HepG2 (cell line): ENCODE measurements around the gene ZMYND10. TPM values are rescaled to one million over a fixed set of nuclear protein-coding genes. Genes with fewer than 3 reads are reported as not detected.

ENCODE experiments used
- ATAC-seq: fragments of 200-7000 bp; cut with Tn5 transposase; 3 replicates; pipeline ENCODE4 v1.9.1; 2020; ENCODE audit warnings: mild to moderate bottlenecking, moderate library complexity
- BruUV-seq: library from RNA; stranded (reverse); fragments of 400-500 nt; replicated peaks from 2 replicates; lab custom pipeline; 2021; lab: Mats Ljungman, UMichigan
- CTCF ChIA-PET: fragments of 300-600 bp; formaldehyde crosslinking; extraction: SDS; loops from one replicate; lab custom pipeline; 2021; ENCODE audit warnings: low total read pairs, inconsistent platforms, low intra/inter-chr PET ratio; lab: Yijun Ruan, JAX
- POLR2A ChIA-PET: fragments of 350-600 bp; sonication (Branson Sonifier 250); formaldehyde crosslinking; loops from one replicate; lab custom pipeline; 2020; ENCODE audit warnings: antibody characterized with exemption, inconsistent platforms; lab: Yijun Ruan, JAX
- DNase-seq: peaks from one replicate; pipeline ENCODE4 v3.0.0-alpha.2; 2015; ENCODE audit warnings: low spot score
- FAIRE-seq: peaks from 3 replicates; lab custom pipeline; 2011; peaks lifted over from hg19 to GRCh38; lab: Jason Lieb, UNC
- H2AFZ ChIP-seq: one replicate; pipeline ENCODE4 v1.6.1; 2011; ENCODE audit warnings: low read length, inconsistent platforms
- H3K27ac ChIP-seq: fragments of 300-600 bp; 3 replicates; pipeline ENCODE4 v1.8.0; 2011; ENCODE audit warnings: mixed run types, mild to moderate bottlenecking, mixed read lengths, low read length, inconsistent platforms; ENCODE audit not compliant: insufficient read depth; ENCODE audit errors: extremely low read length
- H3K27me3 ChIP-seq, 2 experiments: fragments of 200-600 bp in 1 of 2; 2 replicates in 1 of 2; 3 replicates in 1 of 2; pipeline versions ENCODE4 v1.6.0 to v1.8.0; 2011; ENCODE audit warnings: low read length in 2 of 2, mild to moderate bottlenecking in 2 of 2, moderate library complexity in 2 of 2, inconsistent platforms in 1 of 2; ENCODE audit not compliant: insufficient read depth in 2 of 2, control insufficient read depth in 1 of 2
- H3K36me3 ChIP-seq, 2 experiments: fragments of 200-600 bp in 1 of 2; replicated peaks in 1 of 2; 2 replicates in 1 of 2; 3 replicates in 1 of 2; pipeline versions ENCODE4 v1.5.1 to v1.8.0; 2011; ENCODE audit warnings: low read length in 2 of 2, inconsistent platforms in 1 of 2; ENCODE audit not compliant: insufficient read depth in 2 of 2, control insufficient read depth in 1 of 2
- H3K4me1 ChIP-seq: 2 replicates; pipeline ENCODE4 v1.5.1; 2012; ENCODE audit warnings: low read length, inconsistent platforms; ENCODE audit not compliant: insufficient read depth
- H3K4me2 ChIP-seq: 2 replicates; pipeline ENCODE4 v1.6.0; 2011; ENCODE audit warnings: low read depth, low read length, inconsistent platforms
- H3K4me3 ChIP-seq, 3 experiments: fragments of 200-600 bp in 1 of 3; sonication (generic), shearing (Covaris generic) in 1 of 3; replicated peaks in 1 of 3; 2 replicates each; pipeline ENCODE4 v1.5.1; 2011 to 2016; ENCODE audit warnings: low read length in 3 of 3, inconsistent platforms in 2 of 3, low read depth in 2 of 3, mild to moderate bottlenecking in 2 of 3, control low read depth in 1 of 3, mixed read lengths in 1 of 3; ENCODE audit not compliant: insufficient read depth in 1 of 3
- H3K79me2 ChIP-seq: one replicate; pipeline ENCODE4 v1.6.1; 2011; ENCODE audit warnings: low read length, inconsistent platforms; ENCODE audit not compliant: insufficient read depth
- H3K9ac ChIP-seq: 2 replicates; pipeline ENCODE4 v1.6.0; 2011; ENCODE audit warnings: mild to moderate bottlenecking, low read depth, low read length, inconsistent platforms; ENCODE audit not compliant: insufficient read depth
- H3K9me3 ChIP-seq: 2 replicates; pipeline ENCODE4 v1.5.1; 2012; ENCODE audit warnings: mild to moderate bottlenecking, low read length
- H4K20me1 ChIP-seq: 2 replicates; pipeline ENCODE4 v1.6.0; 2011; ENCODE audit warnings: inconsistent platforms, mild to moderate bottlenecking, low read length, moderate library complexity; ENCODE audit not compliant: insufficient read depth
- ATF7 ChIP-seq, 2 experiments: fragments of 450-650 bp in 1 of 2; sonication (generic) in 1 of 2; formaldehyde crosslinking in 1 of 2; IDR thresholded peaks; 2 replicates each; pipeline versions ENCODE4 v1.4.0 to v1.6.1; 2016 to 2020; ENCODE audit warnings: antibody characterized with exemption in 1 of 2, mild to moderate bottlenecking in 1 of 2, missing genetic modification reagents in 1 of 2
- BCL3 ChIP-seq: sonication (generic); formaldehyde crosslinking; IDR thresholded peaks from 2 replicates; pipeline ENCODE4 v1.5.1; 2020; ENCODE audit warnings: mild to moderate bottlenecking, missing genetic modification reagents, moderate library complexity
- BCLAF1 ChIP-seq: fragments of 450-650 bp; IDR thresholded peaks from 2 replicates; pipeline ENCODE4 v1.6.1; 2017; ENCODE audit warnings: mild to moderate bottlenecking
- ZMYM3 ChIP-seq: sonication (generic); formaldehyde crosslinking; IDR thresholded peaks from 2 replicates; pipeline ENCODE4 v1.5.1; 2020; ENCODE audit warnings: mild to moderate bottlenecking, missing genetic modification reagents
- WGBS: methylation state at CpG from one replicate; pipeline ENCODE4 v1.1.6; 2017; ENCODE audit warnings: low lambda C conversion rate; 5-methylcytosine and 5-hydroxymethylcytosine counted together
- in situ Hi-C: cut with HindIII; loops from 2 replicates; pipeline ENCODE4 v1.10.0; 2017; ENCODE audit warnings: low pct_unique_long_range_greater_than_20kb; ENCODE audit not compliant: extremely low pct_ligation_motif_present
- intact Hi-C: fragments of 100-400 bp; cut with micrococcal nuclease; formaldehyde crosslinking; loops from one replicate; pipeline ENCODE4 v1.10.0; 2022; ENCODE audit not compliant: unreplicated experiment
- polyA plus RNA-seq, 8 experiments: library from polyadenylated mRNA; depleted of rRNA in 3 of 8; stranded (reverse) in 7 of 8; unstranded in 1 of 8; fragments of >200 nt; fragmentation: Illumina TruSeq in 4 of 8; extraction: Trizol in 4 of 8; gene quantifications; 2 replicates each; pipeline versions ENCODE4 v1.2.1 to v1.2.3, GENCODE V29; 2011 to 2016; ENCODE audit warnings: low read depth in 4 of 8, missing spikeins in 1 of 8, mixed read lengths in 1 of 8; ENCODE audit not compliant: insufficient read depth in 1 of 8
- total RNA-seq, 5 experiments: library from RNA; depleted of rRNA; stranded (reverse); fragments of >200 nt; fragmentation: Illumina TruSeq; extraction: Trizol; gene quantifications; 2 replicates each; pipeline ENCODE4 v1.2.3, GENCODE V29; 2016; ENCODE audit warnings: low read depth in 1 of 5
- TF ChIP-seq, protein P1 (sequence below): sonication (generic); formaldehyde crosslinking; IDR thresholded peaks from 2 replicates; pipeline ENCODE4 v1.8.0; 2022; ENCODE audit warnings: missing genetic modification reagents, low read depth, mild to moderate bottlenecking, borderline replicate concordance
- TF ChIP-seq, protein P2 (sequence below), 2 experiments: sonication (generic) in 1 of 2; formaldehyde crosslinking in 1 of 2; IDR thresholded peaks; 2 replicates each; pipeline versions ENCODE4 v1.6.1 to v1.9.0; 2014 to 2022; ENCODE audit warnings: antibody characterized with exemption in 1 of 2, borderline replicate concordance in 1 of 2, inconsistent platforms in 1 of 2, low read depth in 1 of 2, missing genetic modification reagents in 1 of 2
- TF ChIP-seq, protein P3 (sequence below): sonication (generic); formaldehyde crosslinking; IDR thresholded peaks from 2 replicates; pipeline ENCODE4 v1.4.0; 2020; ENCODE audit warnings: missing genetic modification reagents

ZMYND10 gene
- total and polyA plus RNA-seq, 2 of the 13 experiments (the other 11 are each of a cell fraction or from before 2014, with no cell fraction given): 0.60 to 0.74 TPM

DNA sequence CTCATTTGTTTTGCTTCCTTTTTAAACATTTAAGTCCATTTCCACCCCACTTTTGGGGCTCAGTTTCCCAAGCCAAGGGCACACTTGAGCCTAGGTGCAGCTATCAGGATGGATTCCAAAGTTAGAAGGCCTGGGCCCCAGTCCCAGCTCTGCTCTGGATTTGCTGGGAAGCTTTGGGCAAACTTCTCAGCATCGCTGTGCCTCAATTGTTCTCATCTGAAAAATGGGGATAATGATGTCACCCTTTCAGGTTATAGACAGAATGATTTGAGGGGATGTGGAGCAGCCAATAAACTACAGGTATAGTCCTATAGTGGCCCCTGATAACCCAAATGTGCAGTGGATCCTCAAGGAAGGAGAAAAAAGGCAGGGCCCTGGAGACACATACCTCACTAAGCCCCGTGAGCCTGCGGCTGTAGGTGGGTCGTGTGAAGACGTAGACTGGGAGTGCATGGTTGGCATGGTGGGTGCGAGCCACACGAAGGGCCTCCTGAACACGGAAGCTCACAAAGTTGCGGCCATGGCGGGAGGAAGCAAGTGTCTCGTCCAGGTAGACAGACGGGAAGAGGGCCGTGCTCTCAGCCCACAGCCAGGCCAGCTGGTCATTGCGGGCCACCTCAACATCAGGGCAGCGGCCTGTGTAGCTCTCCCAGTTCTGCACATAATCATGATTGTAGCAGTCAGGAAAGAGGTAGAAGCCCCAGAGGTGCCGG lies 26.2 kb downstream of the ZMYND10 start:
- H3K27me3 ChIP-seq: no peaks in the 10 kb centered on the region; a peak in 1 of 5 replicates
- CTCF ChIA-PET: no interaction called here
- TF ChIP-seq, protein P1, sequence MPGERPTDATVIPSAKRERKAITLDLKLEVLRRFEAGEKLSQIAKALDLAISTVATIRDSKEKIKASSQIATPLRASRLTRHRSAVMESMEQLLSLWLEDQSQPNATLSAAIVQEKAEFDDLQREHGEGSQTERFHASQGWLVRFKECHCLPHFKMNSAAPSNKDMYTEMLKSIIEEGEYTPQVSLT (CRISPR knock-in tag): no peak
- TF ChIP-seq, protein P2, sequence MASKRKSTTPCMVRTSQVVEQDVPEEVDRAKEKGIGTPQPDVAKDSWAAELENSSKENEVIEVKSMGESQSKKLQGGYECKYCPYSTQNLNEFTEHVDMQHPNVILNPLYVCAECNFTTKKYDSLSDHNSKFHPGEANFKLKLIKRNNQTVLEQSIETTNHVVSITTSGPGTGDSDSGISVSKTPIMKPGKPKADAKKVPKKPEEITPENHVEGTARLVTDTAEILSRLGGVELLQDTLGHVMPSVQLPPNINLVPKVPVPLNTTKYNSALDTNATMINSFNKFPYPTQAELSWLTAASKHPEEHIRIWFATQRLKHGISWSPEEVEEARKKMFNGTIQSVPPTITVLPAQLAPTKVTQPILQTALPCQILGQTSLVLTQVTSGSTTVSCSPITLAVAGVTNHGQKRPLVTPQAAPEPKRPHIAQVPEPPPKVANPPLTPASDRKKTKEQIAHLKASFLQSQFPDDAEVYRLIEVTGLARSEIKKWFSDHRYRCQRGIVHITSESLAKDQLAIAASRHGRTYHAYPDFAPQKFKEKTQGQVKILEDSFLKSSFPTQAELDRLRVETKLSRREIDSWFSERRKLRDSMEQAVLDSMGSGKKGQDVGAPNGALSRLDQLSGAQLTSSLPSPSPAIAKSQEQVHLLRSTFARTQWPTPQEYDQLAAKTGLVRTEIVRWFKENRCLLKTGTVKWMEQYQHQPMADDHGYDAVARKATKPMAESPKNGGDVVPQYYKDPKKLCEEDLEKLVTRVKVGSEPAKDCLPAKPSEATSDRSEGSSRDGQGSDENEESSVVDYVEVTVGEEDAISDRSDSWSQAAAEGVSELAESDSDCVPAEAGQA (IDR thresholded peaks at IDR 0.05; ENCODE audit: low read depth): no peak
- TF ChIP-seq, protein P2 (CRISPR knock-in tag; IDR thresholded peaks at IDR 0.05; ENCODE audit: borderline replicate concordance): no peak
- TF ChIP-seq ATF7 (IDR thresholded peaks at IDR 0.05): 0 out of 2 replicates have a peak, but pooled peaks have one; percentile 29
- TF ChIP-seq ATF7 (CRISPR knock-in tag; IDR thresholded peaks at IDR 0.05): no peak
- no peak for TF ChIP-seq BCLAF1
- TF ChIP-seq, protein P3, sequence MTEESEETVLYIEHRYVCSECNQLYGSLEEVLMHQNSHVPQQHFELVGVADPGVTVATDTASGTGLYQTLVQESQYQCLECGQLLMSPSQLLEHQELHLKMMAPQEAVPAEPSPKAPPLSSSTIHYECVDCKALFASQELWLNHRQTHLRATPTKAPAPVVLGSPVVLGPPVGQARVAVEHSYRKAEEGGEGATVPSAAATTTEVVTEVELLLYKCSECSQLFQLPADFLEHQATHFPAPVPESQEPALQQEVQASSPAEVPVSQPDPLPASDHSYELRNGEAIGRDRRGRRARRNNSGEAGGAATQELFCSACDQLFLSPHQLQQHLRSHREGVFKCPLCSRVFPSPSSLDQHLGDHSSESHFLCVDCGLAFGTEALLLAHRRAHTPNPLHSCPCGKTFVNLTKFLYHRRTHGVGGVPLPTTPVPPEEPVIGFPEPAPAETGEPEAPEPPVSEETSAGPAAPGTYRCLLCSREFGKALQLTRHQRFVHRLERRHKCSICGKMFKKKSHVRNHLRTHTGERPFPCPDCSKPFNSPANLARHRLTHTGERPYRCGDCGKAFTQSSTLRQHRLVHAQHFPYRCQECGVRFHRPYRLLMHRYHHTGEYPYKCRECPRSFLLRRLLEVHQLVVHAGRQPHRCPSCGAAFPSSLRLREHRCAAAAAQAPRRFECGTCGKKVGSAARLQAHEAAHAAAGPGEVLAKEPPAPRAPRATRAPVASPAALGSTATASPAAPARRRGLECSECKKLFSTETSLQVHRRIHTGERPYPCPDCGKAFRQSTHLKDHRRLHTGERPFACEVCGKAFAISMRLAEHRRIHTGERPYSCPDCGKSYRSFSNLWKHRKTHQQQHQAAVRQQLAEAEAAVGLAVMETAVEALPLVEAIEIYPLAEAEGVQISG (CRISPR knock-in tag): 0 out of 2 replicates have a peak, but pooled peaks have one; percentile 1
- no peak for TF ChIP-seq BCL3 (CRISPR knock-in tag)
- peak; percentile 39; the same call in 1 of the 2 replicates for TF ChIP-seq ZMYM3 (CRISPR knock-in tag)

More for the DNA sequence above, 26.2 kb downstream of the ZMYND10 start:
- DNase-seq: no peak
- Histone ChIP-seq H4K20me1 (no peaks in the 10 kb centered on the region), H3K4me2 (peak overlapping the region; percentile 94), H3K79me2 (peaks cover 25% of the 10 kb centered on the region), H3K9me3 (no peaks in the 10 kb centered on the region), H3K4me3 (peak overlapping the region in 1 of 3 experiments; percentile 19; a peak in 2 of 6 replicates), H3K27ac (peak overlapping the region; percentile 2), H2AFZ (no peak overlapping the region), H3K4me1 (peaks cover 70% of the 10 kb centered on the region), H3K36me3 (peaks cover 16 to 32% of the 10 kb centered on the region in 2 experiments), H3K9ac (peak overlapping the region; percentile 10; the same call in 1 of the 2 replicates)
- WGBS: 94% methylated on average over 16 of the region's 16 CpGs
- intact Hi-C loops: no loop called here
- POLR2A ChIA-PET: interaction anchor here (1.1 to 13.0 kb wide), 4 partner anchors 11 to 31 kb away, joined by 3 to 222 read pairs (median 8); partner anchors contain the start of genes CYB561D2, HYAL1, HYAL3 and IFRD2
- in situ Hi-C loops: no loop called here
- FAIRE-seq: no peak
- BruUV-seq: no TSS peak
- ATAC-seq: no peak
